GM12878 (cell line): ENCODE results near the gene GPC3. TPM values are rescaled to one million over a fixed set of nuclear protein-coding genes. Genes with fewer than 3 reads are reported as not detected.

Source experiments
- ATAC-seq: fragments of 200-7000 bp; cut with Tn5 transposase; 3 replicates; pipeline ENCODE4 v1.9.1; 2020; ENCODE audit warnings: mild to moderate bottlenecking, moderate library complexity
- BruUV-seq: library from RNA; stranded (reverse); fragments of 400-500 nt; replicated peaks from 2 replicates; lab custom pipeline; 2021; lab: Mats Ljungman, UMichigan
- CTCF ChIA-PET: fragments of 300-600 bp; sonication (Branson Sonifier 250); formaldehyde crosslinking; extraction: SDS; loops from one replicate; lab custom pipeline; 2021; ENCODE audit warnings: inconsistent platforms; lab: Yijun Ruan, JAX
- POLR2A ChIA-PET: fragments of 350-600 bp; formaldehyde crosslinking; extraction: SDS; loops from one replicate; lab custom pipeline; 2021; ENCODE audit warnings: inconsistent platforms; lab: Charles Lee
- RAD21 ChIA-PET: fragments of 300-600 bp; sonication (Branson Sonifier 250); formaldehyde crosslinking; loops from one replicate; lab custom pipeline; 2023; ENCODE audit warnings: antibody characterized with exemption; ENCODE audit not compliant: unreplicated experiment; lab: Charles Lee
- SMC1A ChIA-PET: fragments of 300-600 bp; sonication (Branson Sonifier 250); formaldehyde crosslinking; loops from one replicate; lab custom pipeline; 2023; ENCODE audit not compliant: unreplicated experiment, uncharacterized antibody; lab: Charles Lee
- DNase-seq: peaks from one replicate; pipeline ENCODE4 v3.0.0-alpha.2; 2011; ENCODE audit warnings: low read depth, low spot score
- FAIRE-seq: peaks from 3 replicates; lab custom pipeline; 2011; peaks lifted over from hg19 to GRCh38; lab: Jason Lieb, UNC
- H2AFZ ChIP-seq: 2 replicates; pipeline ENCODE4 v1.6.0; 2011; ENCODE audit warnings: low read depth, low read length, control low read depth; ENCODE audit not compliant: control insufficient read depth
- H3K27ac ChIP-seq: 2 replicates; pipeline ENCODE4 v1.5.1; 2011; ENCODE audit warnings: control low read depth; ENCODE audit not compliant: control insufficient read depth, insufficient read depth
- H3K27me3 ChIP-seq, 2 experiments: replicated peaks in 1 of 2; 2 replicates each; pipeline versions ENCODE4 v1.6.0 to v1.6.1; 2011; ENCODE audit warnings: low read length in 1 of 2; ENCODE audit not compliant: control insufficient read depth in 2 of 2, insufficient read depth in 2 of 2
- H3K36me3 ChIP-seq, 2 experiments: 2 replicates each; pipeline ENCODE4 v1.5.1; 2011; ENCODE audit warnings: low read length in 1 of 2; ENCODE audit not compliant: control insufficient read depth in 2 of 2, insufficient read depth in 2 of 2
- H3K4me1 ChIP-seq: 2 replicates; pipeline ENCODE4 v1.6.1; 2011; ENCODE audit warnings: mild to moderate bottlenecking, low read length, moderate library complexity, mixed read lengths; ENCODE audit not compliant: control insufficient read depth, insufficient read depth
- H3K4me2 ChIP-seq: 2 replicates; pipeline ENCODE4 v1.6.0; 2011; ENCODE audit warnings: control low read depth; ENCODE audit not compliant: control insufficient read depth, insufficient read depth
- H3K4me3 ChIP-seq: fragments of 200-600 bp; sonication (generic); 2 replicates; pipeline ENCODE4 v1.5.1; 2016
- H3K79me2 ChIP-seq: 2 replicates; pipeline ENCODE4 v1.6.0; 2011; ENCODE audit warnings: low read length; ENCODE audit not compliant: control insufficient read depth, insufficient read depth
- H3K9ac ChIP-seq: 2 replicates; pipeline ENCODE4 v1.8.0; 2011; ENCODE audit warnings: low read length, control low read depth, mixed read lengths; ENCODE audit not compliant: control insufficient read depth, insufficient read depth
- H3K9me3 ChIP-seq: replicated peaks from 3 replicates; pipeline ENCODE4 v1.5.1; 2011; ENCODE audit warnings: mild to moderate bottlenecking, low read length; ENCODE audit not compliant: control insufficient read depth, insufficient read depth
- H4K20me1 ChIP-seq: 2 replicates; pipeline ENCODE4 v1.6.0; 2011; ENCODE audit not compliant: control insufficient read depth, insufficient read depth
- ATF7 ChIP-seq: fragments of 450-650 bp; IDR thresholded peaks from 2 replicates; pipeline ENCODE4 v1.6.1; 2016; ENCODE audit warnings: low read depth, mild to moderate bottlenecking
- CBFB ChIP-seq: IDR thresholded peaks from 2 replicates; pipeline ENCODE4 v1.6.1; 2016; ENCODE audit warnings: antibody characterized with exemption, low read depth
- CREM ChIP-seq: IDR thresholded peaks from 2 replicates; pipeline ENCODE4 v1.6.1; 2014; ENCODE audit warnings: antibody characterized with exemption, low read depth
- HDGF ChIP-seq: fragments of 450-650 bp; IDR thresholded peaks from 2 replicates; pipeline ENCODE4 v1.6.1; 2016; ENCODE audit warnings: antibody characterized with exemption
- IKZF2 ChIP-seq, 2 experiments: fragments of 450-650 bp; IDR thresholded peaks; 2 replicates each; pipeline ENCODE4 v1.6.1; 2017; ENCODE audit warnings: mild to moderate bottlenecking in 2 of 2, moderate library complexity in 2 of 2
- NBN ChIP-seq: fragments of 450-650 bp; IDR thresholded peaks from 2 replicates; pipeline ENCODE4 v1.6.1; 2016
- PAX8 ChIP-seq: fragments of 450-650 bp; IDR thresholded peaks from 2 replicates; pipeline ENCODE4 v1.6.1; 2017; ENCODE audit warnings: mild to moderate bottlenecking, moderate library complexity
- POU2F2 ChIP-seq: IDR thresholded peaks from 3 replicates; pipeline ENCODE4 v1.6.1; 2011; ENCODE audit warnings: low read depth, mild to moderate bottlenecking, low read length, borderline replicate concordance
- TCF7 ChIP-seq: IDR thresholded peaks from 2 replicates; pipeline ENCODE4 v1.6.1; 2014; ENCODE audit warnings: antibody characterized with exemption, borderline replicate concordance
- WGBS: methylation state at CpG from one replicate; pipeline ENCODE4 v1.1.6; 2016; ENCODE audit warnings: low lambda C conversion rate; ENCODE audit not compliant: insufficient replicate concordance, insufficient coverage; ENCODE audit errors: missing lambda C conversion rate; 5-methylcytosine and 5-hydroxymethylcytosine counted together
- in situ Hi-C: fragments of 300-500 bp; cut with MboI; formaldehyde crosslinking; loops from 9 replicates; pipeline ENCODE4 v1.14.3; 2018; ENCODE audit warnings: mixed read lengths
- intact Hi-C: fragments of 100-400 bp; cut with micrococcal nuclease; formaldehyde crosslinking; loops from one replicate; pipeline ENCODE4 v1.14.2; 2022; ENCODE audit not compliant: unreplicated experiment
- polyA plus RNA-seq, 11 experiments: library from polyadenylated mRNA; depleted of rRNA in 4 of 11; unstranded in 6 of 11; stranded (reverse) in 5 of 11; fragments of >200 nt; fragmentation: Nextera tagmentation in 4 of 11; fragmentation: Illumina TruSeq in 1 of 11; extraction: Ambion mirVana in 4 of 11; extraction: Trizol in 1 of 11; gene quantifications; 1 replicate in 1 of 11; 2 replicates in 10 of 11; pipeline versions ENCODE4 v1.2.1 to v1.2.3, GENCODE V29; 2011 to 2016; ENCODE audit warnings: inconsistent platforms in 2 of 11, missing spikeins in 2 of 11, low read depth in 1 of 11
- total RNA-seq, 4 experiments: library from RNA; depleted of rRNA in 3 of 4; stranded (reverse); fragments of >200 nt in 3 of 4; fragmentation: Illumina TruSeq in 1 of 4; extraction: Trizol in 1 of 4; gene quantifications; 2 replicates each; pipeline versions ENCODE4 v1.2.1 to v1.2.3, GENCODE V29; 2013 to 2021
- TF ChIP-seq, protein P1 (sequence below): fragments of 450-650 bp; IDR thresholded peaks from 2 replicates; pipeline ENCODE4 v1.6.1; 2017; ENCODE audit warnings: antibody characterized with exemption, mild to moderate bottlenecking, moderate library complexity

Gene GPC3
- total and polyA plus RNA-seq, 10 of the 15 experiments (the other 5 are each of a cell fraction or from before 2014, with no cell fraction given): 0.09 to 0.82 TPM; not detected in 8

DNA sequence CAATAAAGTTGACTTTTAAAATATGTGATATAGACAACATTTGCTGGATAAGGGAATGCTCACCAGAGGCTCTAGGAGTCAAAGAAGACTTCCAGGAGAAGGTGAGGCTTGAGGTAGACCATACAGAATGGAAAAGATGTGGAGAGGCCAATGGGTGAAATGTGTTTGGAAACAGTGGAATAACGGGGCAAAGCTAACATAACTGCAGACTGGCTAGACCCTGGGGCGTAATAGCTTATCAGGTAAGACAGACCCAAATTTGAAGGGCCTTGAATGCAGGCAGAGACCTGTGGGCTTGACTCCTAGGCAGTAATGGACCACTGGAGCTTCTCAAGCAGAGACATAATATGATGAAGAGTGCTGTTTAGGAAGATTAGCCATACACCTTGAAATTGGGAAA, 25.4 kb downstream of the GPC3 start:
- H2AFZ ChIP-seq: no peak overlapping the region
- no peaks in the 10 kb centered on the region for H4K20me1 ChIP-seq
- H3K9ac ChIP-seq: no peak overlapping the region
- in situ Hi-C loops: no loop called here
- WGBS: 21% methylated on average over 2 of the region's 2 CpGs
- no peaks in the 10 kb centered on the region for H3K36me3 ChIP-seq
- no peaks in the 10 kb centered on the region for H3K79me2 ChIP-seq
- H3K27me3 ChIP-seq: peaks cover 0 to 2% of the 10 kb centered on the region in 2 experiments; a peak in 1 of 4 replicates
- FAIRE-seq (no peak), DNase-seq (no peak)
- intact Hi-C loops: no loop called here
- RAD21 ChIA-PET: no interaction called here
- no TSS peak for BruUV-seq
- TF ChIP-seq TCF7 (no peak), NBN (no peak), PAX8 (no peak), POU2F2 (no peak), ATF7 (no peak), HDGF (no peak), CBFB (no peak), CREM (no peak), IKZF2 (IDR thresholded peaks at IDR 0.05) (no peak)
- TF ChIP-seq, protein P1, sequence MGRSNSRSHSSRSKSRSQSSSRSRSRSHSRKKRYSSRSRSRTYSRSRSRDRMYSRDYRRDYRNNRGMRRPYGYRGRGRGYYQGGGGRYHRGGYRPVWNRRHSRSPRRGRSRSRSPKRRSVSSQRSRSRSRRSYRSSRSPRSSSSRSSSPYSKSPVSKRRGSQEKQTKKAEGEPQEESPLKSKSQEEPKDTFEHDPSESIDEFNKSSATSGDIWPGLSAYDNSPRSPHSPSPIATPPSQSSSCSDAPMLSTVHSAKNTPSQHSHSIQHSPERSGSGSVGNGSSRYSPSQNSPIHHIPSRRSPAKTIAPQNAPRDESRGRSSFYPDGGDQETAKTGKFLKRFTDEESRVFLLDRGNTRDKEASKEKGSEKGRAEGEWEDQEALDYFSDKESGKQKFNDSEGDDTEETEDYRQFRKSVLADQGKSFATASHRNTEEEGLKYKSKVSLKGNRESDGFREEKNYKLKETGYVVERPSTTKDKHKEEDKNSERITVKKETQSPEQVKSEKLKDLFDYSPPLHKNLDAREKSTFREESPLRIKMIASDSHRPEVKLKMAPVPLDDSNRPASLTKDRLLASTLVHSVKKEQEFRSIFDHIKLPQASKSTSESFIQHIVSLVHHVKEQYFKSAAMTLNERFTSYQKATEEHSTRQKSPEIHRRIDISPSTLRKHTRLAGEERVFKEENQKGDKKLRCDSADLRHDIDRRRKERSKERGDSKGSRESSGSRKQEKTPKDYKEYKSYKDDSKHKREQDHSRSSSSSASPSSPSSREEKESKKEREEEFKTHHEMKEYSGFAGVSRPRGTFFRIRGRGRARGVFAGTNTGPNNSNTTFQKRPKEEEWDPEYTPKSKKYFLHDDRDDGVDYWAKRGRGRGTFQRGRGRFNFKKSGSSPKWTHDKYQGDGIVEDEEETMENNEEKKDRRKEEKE: no peak
- TF ChIP-seq, all 136 proteins: peak for 0
- Histone ChIP-seq H3K4me3 (no peak overlapping the region), H3K4me1 (no peaks in the 10 kb centered on the region), H3K27ac (no peak overlapping the region), H3K4me2 (no peak overlapping the region), H3K9me3 (no peaks in the 10 kb centered on the region)
- POLR2A ChIA-PET: no interaction called here
- no peak for ATAC-seq
- SMC1A ChIA-PET: no interaction called here
- CTCF ChIA-PET: interaction anchor here (0.8 to 1.5 kb wide), 3 partner anchors 38 to 438 kb away, joined by 3 to 4 read pairs (median 4); no protein-coding TSS in a partner anchor
